ENCODE data around the gene ZC3H10.

DNA sequence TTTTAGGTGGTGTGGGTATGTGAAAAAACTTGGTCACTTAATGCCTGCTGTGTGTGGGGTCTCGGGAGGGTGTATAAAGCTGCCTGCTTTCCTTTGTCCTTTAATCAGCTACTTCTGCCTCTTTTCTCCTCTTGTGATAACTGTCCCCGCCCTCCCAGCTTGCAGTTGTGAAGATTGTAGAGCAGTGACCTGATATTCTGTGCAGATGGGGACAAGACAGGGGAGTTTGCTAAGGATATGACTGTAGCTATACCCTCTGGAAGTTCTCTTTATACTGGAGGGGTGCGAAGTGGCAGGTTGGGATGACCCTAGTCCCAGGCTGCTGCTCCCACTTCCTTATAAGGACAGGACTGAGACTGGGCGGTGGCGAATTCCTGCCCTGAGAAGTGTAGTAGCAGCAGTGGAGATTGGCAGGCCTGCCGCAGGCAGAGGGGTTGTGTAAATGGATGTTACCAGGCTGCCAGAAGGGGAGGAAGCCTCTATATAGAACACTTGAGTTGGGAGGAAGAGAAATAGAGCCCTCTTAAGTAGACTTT is 40.9 kb downstream of the ZC3H10 start:
- TF ChIP-seq GATA2 (IDR thresholded peaks at IDR 0.05; ENCODE audit: low read depth, low read length) (no peak), GATA3 (IDR thresholded peaks at IDR 0.05; ENCODE audit: low read depth, low read length) (no peak)
